HuH-7.5 (cell line): ENCODE results near the gene LHX3.

ENCODE experiments used
- DNase-seq: peaks from one replicate; pipeline ENCODE4 v3.0.0; 2011; ENCODE audit warnings: low spot score

The LHX3 gene

GRCh38 chr9:136204838-136205706, at the start of gene LHX3:
Gene LHX3, minus strand, starts transcription at chr9:136205128. Its CDS starts 116 bp downstream, at chr9:136205012.
- no peak for DNase-seq

DNA sequence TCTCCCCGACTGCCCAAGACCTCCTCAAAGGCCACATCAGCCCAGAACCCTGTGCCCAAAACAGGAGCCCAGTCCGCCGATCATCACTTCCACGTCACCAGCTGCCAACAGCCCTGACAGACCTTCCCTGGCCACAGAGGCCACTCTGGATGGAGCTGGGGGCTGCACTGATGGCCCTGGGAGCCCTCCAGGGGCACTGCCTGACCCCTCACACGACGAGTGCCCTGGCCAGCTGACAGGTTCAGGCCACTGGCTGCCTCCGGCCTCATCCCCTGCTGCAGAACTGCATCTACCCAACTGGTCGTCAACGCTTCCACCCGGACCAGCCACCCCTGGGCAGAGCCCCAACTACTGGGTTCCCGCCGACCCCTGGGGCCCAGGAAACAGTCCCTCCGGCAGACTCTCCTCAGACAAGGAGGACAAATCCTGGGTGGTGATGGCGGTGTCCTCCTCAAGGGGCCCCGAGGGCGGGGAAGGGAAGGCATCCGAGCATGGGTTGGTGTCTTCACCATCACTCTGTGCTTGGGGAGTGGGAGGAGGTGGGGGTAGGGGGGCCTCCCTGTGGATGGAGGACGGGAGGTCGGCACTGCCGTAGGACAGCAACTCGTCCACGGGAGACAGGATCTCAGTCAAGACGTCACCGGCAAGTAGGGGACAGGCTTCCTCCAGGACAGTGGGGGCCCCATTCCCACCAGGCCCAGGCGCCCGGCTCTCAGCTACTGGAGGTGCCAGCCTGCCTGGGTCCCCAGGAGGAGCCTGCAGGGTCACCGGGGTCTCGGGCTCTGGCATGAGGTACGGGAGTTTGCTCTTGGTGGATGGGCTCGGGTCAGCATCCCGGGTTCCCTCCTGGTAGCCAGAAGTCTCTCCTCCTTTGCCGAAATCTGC, 48.6 kb upstream of the LHX3 start:
- no peak for DNase-seq

GRCh38 chr9:136252846-136253245, 47.9 kb upstream of the LHX3 start:
- no peak for DNase-seq

GRCh38 chr9:136252281-136252680, 47.4 kb upstream of the LHX3 start:
- DNase-seq: no peak

DNA sequence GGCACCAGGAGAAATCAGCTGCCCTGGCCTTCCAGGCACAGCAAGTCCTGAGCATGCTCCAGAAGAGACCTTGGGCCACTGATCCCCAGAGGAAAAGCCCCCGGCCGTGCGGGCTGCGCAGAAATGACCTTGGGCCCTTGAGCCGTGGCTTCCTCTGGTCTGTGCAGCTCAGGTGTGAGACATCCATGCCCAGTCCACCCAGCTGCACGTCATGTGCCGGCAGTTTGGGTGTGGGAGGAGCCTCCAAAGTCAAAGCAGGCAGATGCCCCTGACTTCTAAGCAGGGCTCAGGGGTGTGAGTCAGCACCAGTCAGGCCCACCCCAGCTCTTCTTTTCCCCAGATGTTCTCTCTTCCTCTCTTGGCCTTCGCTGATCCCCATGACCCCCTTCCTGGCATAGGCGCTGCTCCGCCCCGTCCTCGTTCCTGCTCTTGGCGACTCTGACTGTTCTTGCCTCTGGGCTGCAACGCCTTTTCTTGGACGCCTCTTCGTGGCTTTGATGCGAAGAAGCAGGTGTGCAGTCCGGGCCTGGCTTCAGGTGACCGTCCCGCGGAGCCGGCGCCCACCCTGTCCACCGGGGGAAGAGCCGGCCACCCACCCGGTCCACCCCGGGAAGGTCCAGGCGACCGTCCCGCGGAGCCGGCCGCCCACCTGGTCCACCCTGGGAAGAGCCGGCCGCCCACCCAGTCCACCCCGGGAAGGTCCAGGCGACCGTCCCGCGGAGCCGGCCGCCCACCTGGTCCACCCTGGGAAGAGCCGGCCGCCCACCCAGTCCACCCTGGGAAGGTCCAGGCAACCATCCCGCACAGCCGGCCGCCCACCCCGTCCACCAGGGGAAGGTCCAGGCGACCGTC, 46.6 kb upstream of the LHX3 start:
- no peak for DNase-seq

DNA sequence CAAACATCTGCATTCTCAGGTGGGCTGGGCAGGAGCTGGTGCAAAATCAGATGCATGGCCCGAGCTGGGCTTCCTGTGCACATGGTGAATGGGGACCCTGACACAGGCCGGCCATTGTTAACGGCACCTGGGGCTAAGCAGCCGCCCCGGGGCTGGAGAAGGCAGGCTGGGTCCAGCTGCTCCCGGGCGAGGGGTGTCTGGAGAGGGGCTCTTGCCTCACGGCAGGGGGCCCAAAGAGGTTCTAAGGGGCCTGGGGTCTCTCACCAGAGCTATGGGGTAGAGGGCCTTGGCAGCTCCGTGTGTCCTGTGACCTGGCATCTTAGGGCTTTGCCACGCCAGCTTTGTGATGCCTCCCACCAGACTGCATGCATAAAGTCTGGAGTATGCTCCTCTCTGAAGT, 45.7 kb upstream of the LHX3 start:
- no peak for DNase-seq

DNA sequence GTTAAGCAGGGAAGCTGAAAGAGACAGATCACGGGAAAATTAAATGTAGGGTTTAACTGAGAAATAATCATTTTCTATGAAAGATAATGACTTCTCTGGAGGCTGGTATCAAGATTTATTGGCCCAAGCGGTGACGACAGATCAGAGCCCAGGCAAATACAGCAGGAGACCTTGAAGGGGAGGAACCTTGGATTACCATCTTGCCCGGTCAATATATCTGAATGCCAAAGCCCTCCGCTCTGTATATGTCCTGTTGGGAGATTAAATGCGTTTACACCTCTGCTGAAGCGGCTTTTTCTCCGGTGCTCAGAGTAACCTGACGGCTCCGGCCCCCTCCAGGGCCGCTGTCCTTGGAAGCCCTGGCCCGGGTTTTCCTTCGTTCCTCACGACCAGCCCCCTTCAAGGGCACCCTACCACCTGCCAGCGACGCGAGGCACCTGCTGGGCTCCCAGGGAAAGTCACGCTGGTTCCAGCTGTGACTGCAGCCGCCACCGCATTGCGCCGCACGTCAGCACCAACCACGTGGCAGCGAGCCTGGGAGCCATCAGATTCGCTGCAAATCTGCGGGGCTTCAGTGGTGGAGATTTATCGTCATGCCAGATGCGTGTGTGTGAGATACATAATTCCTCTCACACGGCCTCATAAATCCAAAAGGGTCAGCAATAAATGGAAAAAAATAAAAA, 45.1 kb upstream of the LHX3 start:
- no peak for DNase-seq

- DNase-seq: no peak
These were observed 44.3 kb upstream of the LHX3 start for GRCh38 chr9:136248951-136249876.

GRCh38 chr9:136247947-136248637, 43.2 kb upstream of the LHX3 start:
- no peak for DNase-seq

DNA sequence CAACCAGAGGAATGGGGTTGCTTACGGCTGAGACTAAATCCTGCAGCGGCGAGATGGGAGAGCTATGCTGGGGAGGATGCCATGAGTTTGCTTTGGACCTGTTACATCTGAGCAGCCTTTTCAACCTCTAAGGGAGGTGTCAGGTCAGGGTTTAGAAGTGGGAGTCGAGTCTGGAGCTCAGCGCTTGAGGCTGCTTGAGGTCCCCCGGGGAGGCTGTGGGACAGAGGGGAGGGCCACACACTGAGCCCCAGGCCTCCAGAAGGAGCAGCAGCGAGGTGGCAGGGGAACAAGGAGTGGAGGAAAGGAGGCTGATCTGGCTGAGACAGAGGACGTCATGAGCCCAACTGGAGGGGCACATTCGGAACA, 42.6 kb upstream of the LHX3 start:
- no peak for DNase-seq

DNA sequence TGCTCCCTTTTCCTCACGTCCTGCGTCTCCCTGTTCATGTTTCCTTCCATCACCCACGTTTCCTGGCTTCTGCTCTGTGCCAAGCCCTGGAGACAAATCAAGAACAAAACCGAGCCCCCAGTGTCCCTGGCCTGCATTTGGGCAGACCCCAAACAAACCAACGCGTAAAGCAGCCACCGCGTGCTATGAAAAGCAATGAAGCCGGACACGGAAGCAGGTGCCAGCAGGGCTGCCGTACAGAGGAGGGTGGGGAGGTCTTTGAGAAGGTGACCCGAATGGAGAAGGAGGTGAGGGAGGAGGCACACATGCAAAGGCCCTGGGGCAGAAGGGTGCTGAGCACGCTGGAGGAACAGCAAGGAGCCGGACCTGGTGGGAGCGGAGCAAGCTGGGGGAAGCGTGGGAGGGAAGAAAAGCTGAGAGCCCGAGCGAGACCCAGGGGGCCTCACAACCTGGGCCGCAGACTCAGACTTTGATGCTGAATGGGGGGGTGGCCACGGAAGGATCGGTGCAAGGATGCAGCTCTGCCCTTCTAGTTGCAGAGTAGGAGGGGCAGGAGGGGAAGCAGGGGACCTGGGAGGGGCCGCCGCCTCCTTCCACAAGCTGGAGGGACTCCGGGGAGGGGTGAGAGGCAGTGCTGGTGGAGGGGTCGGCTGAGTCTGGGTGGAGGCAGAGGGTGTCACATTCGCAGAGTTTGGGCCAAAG, 42.1 kb upstream of the LHX3 start:
- DNase-seq: no peak

DNA sequence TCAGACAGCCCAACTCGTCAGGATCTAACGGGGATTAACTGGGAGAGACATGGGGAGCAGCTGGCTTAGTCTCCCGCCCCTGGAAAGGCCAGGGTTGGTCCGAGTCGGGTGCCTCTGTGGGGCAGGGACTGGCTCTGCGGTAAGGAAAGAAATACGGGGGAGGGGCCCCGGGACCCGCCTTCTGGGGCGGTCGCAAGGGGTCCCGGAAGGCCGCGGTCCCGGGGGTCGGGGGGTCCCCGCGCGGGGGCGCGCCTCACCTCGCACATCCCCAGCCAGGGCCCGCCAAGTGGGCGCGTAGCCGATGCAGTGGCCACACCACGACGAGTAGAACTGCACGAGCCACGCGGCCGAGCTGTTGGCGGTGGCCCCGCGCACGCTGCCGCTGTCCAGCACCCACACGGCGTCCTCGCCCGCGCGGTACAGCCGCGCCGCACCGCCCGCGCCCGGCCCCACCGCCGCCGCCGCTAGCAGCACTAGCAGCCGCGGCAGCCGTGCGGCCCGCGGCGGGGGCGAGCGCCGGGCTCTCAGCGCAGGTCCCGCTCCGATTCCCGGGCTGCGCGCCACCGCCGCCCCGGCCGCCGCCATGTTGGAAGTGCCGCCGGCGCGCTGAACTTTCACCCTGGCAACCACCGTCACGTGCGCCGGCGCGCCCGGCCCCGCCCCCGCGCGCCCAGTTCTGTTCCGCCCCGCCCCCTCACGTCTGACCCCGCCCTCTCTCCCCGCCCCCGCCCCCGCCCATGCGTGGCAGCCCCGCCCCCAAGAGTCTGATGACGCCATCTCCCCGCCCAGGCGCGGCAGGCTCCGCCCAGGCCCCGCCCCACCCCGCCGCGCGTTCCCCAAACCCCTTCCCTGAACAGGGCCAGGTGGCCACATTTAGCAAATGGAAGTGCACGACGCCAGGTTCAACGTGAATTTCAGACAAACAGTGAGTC, 40.6 kb upstream of the LHX3 start, which contains the start of gene QSOX2:
QSOX2 (minus strand) TSS at position 594 of the 932 bp plus-strand sequence; CDS start at position 585, 9 bp downstream.
- DNase-seq: peak; percentile 90

DNA sequence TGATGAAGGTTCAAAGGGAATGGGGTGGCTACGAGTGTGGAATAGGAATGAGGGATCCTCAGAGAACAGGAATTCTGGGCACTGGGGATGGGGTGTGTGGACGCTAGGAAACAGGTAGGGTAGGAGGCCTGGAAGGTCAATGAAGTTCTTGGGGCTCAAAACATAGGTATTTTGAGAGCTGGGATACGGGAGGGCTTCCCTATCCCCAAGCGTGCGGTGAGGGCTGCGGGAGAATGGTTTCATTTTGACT, 40.0 kb upstream of the LHX3 start:
- DNase-seq: no peak

- no peak for DNase-seq
These were observed 39.4 kb upstream of the LHX3 start for GRCh38 chr9:136244122-136244968.

- DNase-seq: no peak
These were observed 38.7 kb upstream of the LHX3 start for GRCh38 chr9:136243631-136244030.

DNA sequence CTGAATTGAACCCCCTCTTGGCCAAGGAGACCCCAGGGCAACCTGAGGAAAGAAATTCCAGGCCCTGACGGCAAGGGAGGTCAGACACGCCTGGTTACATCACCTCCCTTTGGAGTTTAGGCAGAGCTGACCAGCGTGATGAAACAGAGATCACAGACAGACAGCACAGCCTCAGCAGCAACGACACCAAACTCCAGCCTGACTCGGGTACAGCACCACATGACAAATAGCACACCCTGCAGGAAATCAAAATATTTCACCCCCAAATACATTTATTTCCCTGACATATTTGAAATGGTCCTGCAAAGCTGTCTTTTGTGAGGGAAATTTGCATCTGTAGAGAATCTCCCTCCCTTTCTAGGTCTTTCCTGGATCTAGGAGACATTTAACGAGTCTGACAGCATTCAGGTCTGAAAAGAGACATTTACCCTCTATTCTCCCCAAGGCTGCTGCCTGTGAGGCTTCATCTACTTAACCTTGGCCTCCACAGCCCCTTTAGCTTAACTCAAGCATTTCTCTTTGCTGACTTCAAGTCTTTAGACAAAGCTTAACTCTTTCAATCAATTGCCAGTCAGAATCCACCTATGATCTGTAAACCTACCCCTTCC, 38.1 kb upstream of the LHX3 start:
- no peak for DNase-seq

- no peak for DNase-seq
These were observed 37.3 kb upstream of the LHX3 start for GRCh38 chr9:136242248-136242647.
